ENCODE data around the gene KRTAP19-8.

GRCh38 chr21:31050577-31051157 is 12.4 kb upstream of the KRTAP19-8 start:
- TF ChIP-seq REST (IDR thresholded peaks at IDR 0.05) (no peak), CTCF (IDR thresholded peaks at IDR 0.05) (no peak), POLR2A (IDR thresholded peaks at IDR 0.05; ENCODE audit: low read length) (no peak), MYC (IDR thresholded peaks at IDR 0.05; ENCODE audit: borderline replicate concordance, low read length) (no peak), FOSL2 (IDR thresholded peaks at IDR 0.05) (no peak), FOSL2 (CRISPR knock-in tag; IDR thresholded peaks at IDR 0.05) (no peak), MAZ (IDR thresholded peaks at IDR 0.05; ENCODE audit: borderline replicate concordance, low read depth, low read length) (no peak), GATA3 (IDR thresholded peaks at IDR 0.05; ENCODE audit: borderline replicate concordance) (no peak), MAX (IDR thresholded peaks at IDR 0.05) (no peak), HOXA7 (CRISPR knock-in tag; IDR thresholded peaks at IDR 0.05) (no peak), ESRRA (IDR thresholded peaks at IDR 0.05; ENCODE audit: borderline replicate concordance, low read length) (no peak), POLR2AphosphoS2 (conservative IDR thresholded peaks at IDR 0.05; ENCODE audit: low read length) (no peak), CBX8 (IDR thresholded peaks at IDR 0.05) (no peak), HDAC2 (IDR thresholded peaks at IDR 0.05) (no peak), CHD2 (IDR thresholded peaks at IDR 0.05; ENCODE audit: low read length, partially characterized antibody) (no peak)
